Ishikawa (cell line): ENCODE measurements around the gene EPB41.

Source experiments
- CEBPB ChIP-seq: IDR thresholded peaks from 2 replicates; pipeline ENCODE4 v1.6.1; 2012
- CREB1 ChIP-seq: IDR thresholded peaks from 2 replicates; pipeline ENCODE4 v1.6.1; 2012; ENCODE audit warnings: low read depth
- EGR1 ChIP-seq: IDR thresholded peaks from 2 replicates; pipeline ENCODE4 v1.6.1; 2012
- EP300 ChIP-seq: IDR thresholded peaks from 2 replicates; pipeline ENCODE4 v1.6.1; 2012; ENCODE audit warnings: borderline replicate concordance
- FOXM1 ChIP-seq: IDR thresholded peaks from 2 replicates; pipeline ENCODE4 v1.6.1; 2012; ENCODE audit warnings: low read depth, borderline replicate concordance
- NFIC ChIP-seq: IDR thresholded peaks from 2 replicates; pipeline ENCODE4 v1.6.1; 2012
- RAD21 ChIP-seq: IDR thresholded peaks from 2 replicates; pipeline ENCODE4 v1.6.1; 2012; ENCODE audit warnings: low read depth
- REST ChIP-seq: IDR thresholded peaks from 2 replicates; pipeline ENCODE4 v1.6.1; 2012; ENCODE audit warnings: low read depth, mild to moderate bottlenecking
- TAF1 ChIP-seq: IDR thresholded peaks from 2 replicates; pipeline ENCODE4 v1.6.1; 2012; ENCODE audit warnings: low read depth, mild to moderate bottlenecking
- TCF12 ChIP-seq: IDR thresholded peaks from 2 replicates; pipeline ENCODE4 v1.6.1; 2012; ENCODE audit warnings: low read depth
- TEAD4 ChIP-seq: IDR thresholded peaks from 2 replicates; pipeline ENCODE4 v1.6.1; 2012
- USF1 ChIP-seq: IDR thresholded peaks from 2 replicates; pipeline ENCODE4 v1.6.1; 2012
- YY1 ChIP-seq: IDR thresholded peaks from 2 replicates; pipeline ENCODE4 v1.6.1; 2012; ENCODE audit warnings: low read depth
- ZBTB7A ChIP-seq: IDR thresholded peaks from 2 replicates; pipeline ENCODE4 v1.6.1; 2012; ENCODE audit warnings: low read depth
- TF ChIP-seq, protein P1 (sequence below): IDR thresholded peaks from 2 replicates; pipeline ENCODE4 v1.6.1; 2012

Gene EPB41

DNA sequence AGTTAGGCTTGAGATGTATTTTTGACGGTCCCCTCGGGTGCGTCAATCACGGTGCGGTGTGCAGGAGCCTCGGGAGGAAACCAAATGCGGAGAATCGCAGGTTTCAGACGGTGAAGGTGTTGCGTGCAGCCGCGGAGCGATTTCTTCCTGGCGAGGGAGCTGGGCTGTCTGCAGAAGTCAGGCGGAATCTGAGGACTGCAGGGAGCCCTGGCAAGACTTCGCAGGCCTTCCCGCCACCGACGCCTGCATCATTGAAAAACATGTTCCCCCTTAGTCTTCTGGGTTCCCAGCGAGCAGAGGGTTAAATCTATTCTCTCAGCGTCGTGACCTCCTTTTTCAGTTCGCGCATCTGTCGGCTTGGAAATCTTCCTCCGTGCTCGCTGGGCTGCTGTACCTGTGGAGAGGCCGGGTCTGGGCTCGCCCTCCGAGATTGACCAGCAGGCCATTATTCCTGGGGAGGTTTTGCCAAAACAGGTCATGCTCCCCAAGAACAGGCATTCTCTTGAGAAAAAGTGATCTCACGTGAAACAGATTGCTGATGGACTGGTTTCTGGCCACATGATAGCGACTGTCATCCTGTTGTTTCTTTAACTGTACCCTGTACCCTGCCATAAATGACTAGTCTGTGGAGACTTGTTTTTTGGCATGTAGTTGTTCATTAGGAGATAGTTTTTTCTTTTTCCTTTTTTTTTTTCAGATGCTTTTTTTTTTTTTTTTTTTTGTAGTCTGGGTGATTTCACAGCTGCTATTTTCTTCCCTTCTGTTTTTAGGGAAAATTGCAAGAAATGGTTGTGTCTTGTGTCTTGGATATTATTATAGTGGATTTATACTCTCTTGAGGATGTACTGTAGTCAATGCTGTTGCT lies 894 bp downstream of the EPB41 start:
- TF ChIP-seq, protein P1, sequence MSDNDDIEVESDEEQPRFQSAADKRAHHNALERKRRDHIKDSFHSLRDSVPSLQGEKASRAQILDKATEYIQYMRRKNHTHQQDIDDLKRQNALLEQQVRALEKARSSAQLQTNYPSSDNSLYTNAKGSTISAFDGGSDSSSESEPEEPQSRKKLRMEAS = peak; percentile 70
- TF ChIP-seq YY1 = no peak
- no peak for TF ChIP-seq FOXM1
- no peak for TF ChIP-seq EGR1

DNA sequence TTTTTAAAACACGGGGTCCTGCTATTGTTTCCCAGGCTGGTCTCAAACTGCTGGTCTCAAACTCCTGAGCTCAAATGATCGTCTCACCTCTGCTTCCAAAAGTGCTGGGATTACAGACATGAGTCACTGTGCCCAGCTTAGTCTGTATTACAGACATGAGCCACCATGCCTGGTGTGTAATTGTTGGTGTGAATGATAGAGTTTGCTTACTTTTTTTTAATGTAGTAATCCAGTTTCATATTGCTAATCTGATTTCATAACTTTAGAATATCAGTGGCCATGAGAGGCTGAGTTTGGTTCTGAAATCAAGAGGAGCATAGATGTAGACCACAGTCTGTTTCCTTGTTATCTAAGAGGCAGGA lies 3.4 kb downstream of the EPB41 start:
- TF ChIP-seq EGR1 (no peak), TCF12 (no peak), REST (no peak), EP300 (no peak), USF1 (no peak), CREB1 (no peak), RAD21 (no peak), CEBPB (no peak), TAF1 (no peak)

DNA sequence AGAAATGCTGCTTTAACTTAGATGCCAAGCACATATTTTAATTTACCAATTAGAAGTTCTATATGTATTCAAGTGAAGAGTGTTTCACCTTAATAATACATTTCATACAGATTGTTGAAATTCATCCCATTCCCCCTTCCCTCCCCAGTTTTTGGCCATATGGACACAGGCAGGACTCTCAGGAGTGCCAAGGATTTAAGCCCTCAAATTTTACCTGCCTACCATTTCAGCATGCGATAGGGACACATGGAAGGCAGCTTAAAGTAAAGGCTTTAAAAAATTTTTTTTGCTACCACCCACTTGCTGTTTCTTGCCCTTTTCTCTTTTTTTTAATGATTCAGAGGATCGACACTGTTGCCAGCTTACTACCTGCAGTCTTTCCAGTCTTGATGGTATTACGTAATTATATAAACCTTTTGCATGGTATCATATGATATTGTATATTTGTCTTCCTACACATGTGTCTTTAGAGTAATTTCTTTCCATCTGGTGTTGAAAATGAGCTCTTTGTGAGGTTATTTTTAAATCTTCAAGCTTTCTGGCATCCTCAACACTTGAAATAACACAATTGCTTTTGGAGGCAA lies 7.0 kb downstream of the EPB41 start:
- TF ChIP-seq ZBTB7A = no peak
- no peak for TF ChIP-seq FOXM1
- TF ChIP-seq CEBPB = no peak
- TF ChIP-seq NFIC = no peak
- TF ChIP-seq, protein P1 = no peak
- no peak for TF ChIP-seq TCF12
- no peak for TF ChIP-seq CREB1
- TF ChIP-seq EP300 = no peak
- TF ChIP-seq EGR1 = no peak
- no peak for TF ChIP-seq RAD21
- TF ChIP-seq USF1 = no peak
- TF ChIP-seq TAF1 = no peak
- no peak for TF ChIP-seq TEAD4
- TF ChIP-seq YY1 = no peak
- TF ChIP-seq REST = no peak

- no peak for TF ChIP-seq CREB1
- TF ChIP-seq CEBPB = no peak
- TF ChIP-seq, protein P1 = no peak
- TF ChIP-seq ZBTB7A = no peak
- TF ChIP-seq TEAD4 = no peak
Observed at GRCh38 chr1:28925350-28925891, 11.1 kb downstream of the EPB41 start.

- TF ChIP-seq CEBPB (no peak), TAF1 (no peak), ZBTB7A (no peak), TEAD4 (no peak), FOXM1 (no peak), RAD21 (no peak), TCF12 (no peak), CREB1 (no peak), YY1 (no peak), NFIC (no peak), USF1 (no peak)
- TF ChIP-seq, protein P1 = no peak
Observed at GRCh38 chr1:28926629-28927265, 12.4 kb downstream of the EPB41 start.
